Cardiac muscle cell (in vitro differentiated cells and primary cell): ENCODE results near the gene ITGBL1. TPM values are rescaled to one million over a fixed set of nuclear protein-coding genes. Genes with fewer than 3 reads are reported as not detected.

Source experiments
- DNase-seq, 2 donors: peaks; one replicate each; pipeline versions ENCODE4 v3.0.0 to v3.0.0-alpha.2; 2010 to 2017; ENCODE audit warnings: low read depth in 1 of 2, low spot score in 1 of 2
- H3K27ac ChIP-seq: fragments of 200-600 bp; sonication (generic); 2 replicates; pipeline ENCODE4 v1.5.1; 2016
- H3K27me3 ChIP-seq: fragments of 200-600 bp; sonication (generic); 2 replicates; pipeline ENCODE4 v1.6.0; 2016; ENCODE audit warnings: control low read depth
- H3K36me3 ChIP-seq: fragments of 200-600 bp; sonication (generic); 2 replicates; pipeline ENCODE4 v1.5.1; 2016; ENCODE audit warnings: control low read depth
- H3K4me1 ChIP-seq: fragments of 200-600 bp; sonication (generic); 2 replicates; pipeline ENCODE4 v1.8.1; 2017; ENCODE audit warnings: low read depth, mild to moderate bottlenecking, mixed run types
- H3K4me3 ChIP-seq: fragments of 200-600 bp; sonication (generic); 2 replicates; pipeline ENCODE4 v1.5.1; 2016; ENCODE audit warnings: mild to moderate bottlenecking
- H3K9me3 ChIP-seq: fragments of 200-600 bp; sonication (generic); 2 replicates; pipeline ENCODE4 v1.5.1; 2017; ENCODE audit warnings: low read depth, mild to moderate bottlenecking, control low read depth
- CTCF ChIP-seq: IDR thresholded peaks from 2 replicates; pipeline ENCODE4 v1.5.1; 2012; ENCODE audit warnings: low read depth, mild to moderate bottlenecking, low read length
- polyA plus RNA-seq: library from polyadenylated mRNA; unstranded; fragments of >200 nt; fragmentation: Nextera tagmentation; extraction: Ambion mirVana; gene quantifications from 2 replicates; pipeline ENCODE4 v1.2.1, GENCODE V29; 2016
- total RNA-seq: library from RNA; depleted of rRNA; stranded (reverse); fragments of >200 nt; gene quantifications from 2 replicates; pipeline ENCODE4 v1.2.3, GENCODE V29; 2016

Gene ITGBL1
- total and polyA plus RNA-seq, 2 experiments from 2014 or later: not detected

DNA sequence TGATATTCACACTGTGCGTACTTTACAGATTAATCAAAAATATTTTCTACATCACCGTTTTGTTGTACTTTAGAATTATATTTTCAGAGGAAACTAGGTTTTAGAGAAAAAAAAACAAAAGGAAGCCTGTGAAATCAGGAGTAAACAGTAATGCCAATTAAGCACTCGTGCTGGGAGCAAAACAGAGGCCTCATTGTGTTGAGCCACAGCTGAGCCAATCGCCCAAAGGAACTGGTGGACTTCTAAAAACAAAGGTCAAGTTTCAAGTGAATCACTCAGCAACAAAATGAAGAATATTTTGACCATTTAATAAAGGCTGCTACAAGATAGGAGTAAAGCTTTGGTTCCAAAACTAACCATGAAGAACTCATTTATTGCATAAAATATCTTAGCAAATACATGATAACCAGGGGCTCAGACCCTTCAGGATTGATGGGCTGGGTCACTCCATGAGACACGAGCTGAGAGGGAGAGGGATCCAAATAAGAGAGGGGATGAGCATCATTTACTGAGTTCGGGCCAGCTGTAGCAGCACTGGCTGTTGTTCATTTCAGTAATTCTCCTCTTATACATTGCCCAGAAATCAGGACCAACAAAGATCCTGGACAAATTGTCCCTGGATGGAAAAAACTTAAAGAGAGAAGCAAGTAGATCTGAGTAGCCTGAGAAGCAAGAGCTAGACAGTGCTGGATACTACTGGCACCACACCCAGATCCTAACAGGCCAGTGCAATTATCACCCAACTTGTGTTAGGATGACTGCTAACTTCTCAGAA lies 27.9 kb upstream of the ITGBL1 start:
- Histone ChIP-seq H3K4me3 (no peak overlapping the region), H3K4me1 (no peaks in the 10 kb centered on the region), H3K9me3 (no peaks in the 10 kb centered on the region), H3K27me3 (no peaks in the 10 kb centered on the region), H3K36me3 (no peaks in the 10 kb centered on the region), H3K27ac (no peak overlapping the region)
- peak in 1 of 2 donors; percentile 2 for DNase-seq
- no peak for TF ChIP-seq CTCF

DNA sequence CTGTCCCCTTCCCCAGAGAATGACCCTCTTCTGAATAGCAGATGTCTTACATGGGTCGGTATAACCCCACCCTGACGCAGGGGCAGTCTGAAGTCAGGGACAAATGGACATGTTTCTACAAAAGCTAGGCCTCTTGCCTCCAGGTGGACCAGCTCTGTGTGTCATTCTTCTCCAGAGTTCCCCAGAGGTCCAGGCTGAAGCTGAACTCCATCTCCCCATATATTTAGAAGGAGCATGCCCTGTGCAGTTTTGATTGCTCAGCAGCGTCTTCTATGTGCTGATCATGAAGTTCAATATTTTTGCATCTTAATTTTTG lies 27.4 kb upstream of the ITGBL1 start:
- TF ChIP-seq CTCF: no peak
- no peaks in the 10 kb centered on the region for H3K9me3 ChIP-seq
- DNase-seq: no peak

GRCh38 chr13:101425623-101426022 lies 26.9 kb upstream of the ITGBL1 start:
- Histone ChIP-seq H3K27me3 (no peaks in the 10 kb centered on the region), H3K9me3 (no peaks in the 10 kb centered on the region), H3K4me3 (no peak overlapping the region), H3K27ac (no peak overlapping the region), H3K36me3 (no peaks in the 10 kb centered on the region), H3K4me1 (no peaks in the 10 kb centered on the region)
- DNase-seq: no peak
- TF ChIP-seq CTCF: no peak

More for the DNA sequence above, 27.4 kb upstream of the ITGBL1 start:
- Histone ChIP-seq H3K4me1 (no peaks in the 10 kb centered on the region), H3K27me3 (no peaks in the 10 kb centered on the region), H3K36me3 (no peaks in the 10 kb centered on the region), H3K27ac (no peak overlapping the region), H3K4me3 (no peak overlapping the region)

DNA sequence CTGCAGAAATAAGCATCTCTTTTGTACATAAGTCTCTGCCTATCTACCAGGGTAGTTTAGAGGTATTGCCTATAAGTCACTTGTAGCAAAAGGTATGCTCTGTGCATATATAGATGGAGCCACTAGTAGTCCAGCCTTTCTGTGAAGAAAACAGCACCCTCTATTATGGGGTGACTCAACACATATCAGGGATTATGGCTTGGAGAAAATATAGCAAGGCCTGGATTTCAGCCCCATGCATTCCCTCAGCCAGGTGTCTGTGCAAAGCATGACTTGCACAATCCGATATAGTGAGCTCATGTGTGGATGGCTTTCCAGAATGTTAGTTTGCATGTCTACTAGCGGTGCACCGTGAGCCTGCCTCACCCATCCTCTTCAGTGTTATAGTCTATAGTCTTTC lies 22.7 kb upstream of the ITGBL1 start:
- Histone ChIP-seq H3K4me3 (no peak overlapping the region), H3K27ac (no peak overlapping the region), H3K36me3 (no peaks in the 10 kb centered on the region), H3K9me3 (no peaks in the 10 kb centered on the region), H3K4me1 (no peaks in the 10 kb centered on the region), H3K27me3 (no peaks in the 10 kb centered on the region)
- DNase-seq: no peak
- TF ChIP-seq CTCF: no peak

- Histone ChIP-seq H3K4me1 (no peaks in the 10 kb centered on the region), H3K4me3 (no peak overlapping the region), H3K36me3 (no peaks in the 10 kb centered on the region), H3K27ac (no peak overlapping the region), H3K9me3 (no peaks in the 10 kb centered on the region), H3K27me3 (no peaks in the 10 kb centered on the region)
- DNase-seq: no peak
- TF ChIP-seq CTCF: no peak
These were observed 18.6 kb upstream of the ITGBL1 start for GRCh38 chr13:101433895-101434294.

DNA sequence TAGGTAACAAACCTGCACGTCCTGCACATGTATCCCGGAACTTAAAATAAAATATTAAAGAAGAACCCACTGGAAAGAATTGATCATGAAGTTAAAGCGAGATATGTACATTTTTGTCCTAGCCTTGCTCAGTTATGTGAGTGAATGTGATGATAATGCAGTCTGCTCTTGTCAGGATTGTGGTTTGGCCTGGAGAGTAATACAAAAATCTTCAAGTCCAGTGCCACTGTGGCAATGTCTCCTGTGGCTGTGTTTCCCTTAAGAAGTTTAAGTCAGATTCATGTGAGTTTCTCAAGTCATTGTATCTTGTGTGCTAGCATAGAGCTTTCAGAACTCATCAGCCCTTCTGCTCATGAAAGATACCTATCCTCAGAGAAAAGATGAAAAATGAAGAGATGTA lies 18.0 kb upstream of the ITGBL1 start:
- Histone ChIP-seq H3K4me1 (no peaks in the 10 kb centered on the region), H3K27me3 (no peaks in the 10 kb centered on the region), H3K27ac (no peak overlapping the region), H3K36me3 (no peaks in the 10 kb centered on the region), H3K4me3 (no peak overlapping the region), H3K9me3 (no peaks in the 10 kb centered on the region)
- peak in 1 of 2 donors; percentile 4 for DNase-seq
- TF ChIP-seq CTCF: no peak
